NB4 (cell line): ENCODE results near the gene HK3.

ENCODE experiments used
- POLR2A ChIP-seq: IDR thresholded peaks from 2 replicates; pipeline ENCODE4 v1.6.1; 2011; ENCODE audit warnings: mild to moderate bottlenecking; ENCODE audit not compliant: insufficient read length; ENCODE audit errors: extremely low read depth
- TF ChIP-seq, protein P1 (sequence below): IDR thresholded peaks from one replicate; pipeline ENCODE4 v1.5.1; 2012; ENCODE audit warnings: low read depth, low read length

DNA sequence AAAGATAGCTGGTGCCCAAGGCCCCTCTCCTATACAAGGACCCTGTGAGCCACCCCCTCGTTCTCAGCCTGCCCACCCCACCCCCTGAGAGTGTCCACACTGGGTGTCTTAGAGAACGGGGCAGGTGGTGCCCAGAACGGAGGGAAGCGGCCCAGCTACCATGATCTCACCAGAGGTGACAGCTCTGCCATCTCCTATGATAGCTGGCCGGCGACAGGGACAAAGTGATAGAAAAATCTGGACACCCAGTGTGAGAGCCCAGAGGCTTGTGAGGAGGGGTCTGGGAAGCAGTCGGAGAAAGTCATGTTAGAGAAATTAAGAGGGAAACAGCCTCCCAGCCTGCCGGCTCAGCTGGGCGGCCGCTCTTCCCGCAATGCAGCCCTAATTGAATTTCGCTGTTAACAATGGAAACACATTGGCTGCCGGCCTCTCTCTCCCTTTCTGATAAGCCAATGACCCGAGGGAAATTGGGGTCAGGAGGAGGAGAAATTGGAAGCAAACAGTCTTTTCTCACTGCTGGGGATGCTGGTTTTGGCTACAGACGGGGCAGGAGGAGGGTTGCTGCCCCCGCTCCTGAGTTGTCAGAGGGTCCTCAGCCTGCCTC, 32.3 kb downstream of the HK3 start:
- no peak for TF ChIP-seq POLR2A
- TF ChIP-seq, protein P1, sequence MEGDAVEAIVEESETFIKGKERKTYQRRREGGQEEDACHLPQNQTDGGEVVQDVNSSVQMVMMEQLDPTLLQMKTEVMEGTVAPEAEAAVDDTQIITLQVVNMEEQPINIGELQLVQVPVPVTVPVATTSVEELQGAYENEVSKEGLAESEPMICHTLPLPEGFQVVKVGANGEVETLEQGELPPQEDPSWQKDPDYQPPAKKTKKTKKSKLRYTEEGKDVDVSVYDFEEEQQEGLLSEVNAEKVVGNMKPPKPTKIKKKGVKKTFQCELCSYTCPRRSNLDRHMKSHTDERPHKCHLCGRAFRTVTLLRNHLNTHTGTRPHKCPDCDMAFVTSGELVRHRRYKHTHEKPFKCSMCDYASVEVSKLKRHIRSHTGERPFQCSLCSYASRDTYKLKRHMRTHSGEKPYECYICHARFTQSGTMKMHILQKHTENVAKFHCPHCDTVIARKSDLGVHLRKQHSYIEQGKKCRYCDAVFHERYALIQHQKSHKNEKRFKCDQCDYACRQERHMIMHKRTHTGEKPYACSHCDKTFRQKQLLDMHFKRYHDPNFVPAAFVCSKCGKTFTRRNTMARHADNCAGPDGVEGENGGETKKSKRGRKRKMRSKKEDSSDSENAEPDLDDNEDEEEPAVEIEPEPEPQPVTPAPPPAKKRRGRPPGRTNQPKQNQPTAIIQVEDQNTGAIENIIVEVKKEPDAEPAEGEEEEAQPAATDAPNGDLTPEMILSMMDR: no peak
